Psoas muscle (tissue), 8 donors: ENCODE data around the gene ACSL1. TPM values are rescaled to one million over a fixed set of nuclear protein-coding genes. Genes with fewer than 3 reads are reported as not detected.

Experiments
- ATAC-seq, 4 donors: fragments of 200-7000 bp; cut with Tn5 transposase; one replicate each; pipeline ENCODE4 v1.9.1; 2020; ENCODE audit warnings: moderate library complexity in 3 of 4, mild to moderate bottlenecking in 2 of 4
- DNase-seq, 2 donors: peaks; one replicate each; pipeline ENCODE4 v3.0.0-alpha.2; 2020
- H3K27ac ChIP-seq: fragments of 200-600 bp; one replicate; pipeline ENCODE4 v1.8.0; 2022
- H3K27me3 ChIP-seq, 3 donors: fragments of 200-600 bp in 1 of 3; one replicate each; pipeline versions ENCODE4 v1.6.1 to v1.8.0; 2013 to 2022; ENCODE audit warnings: low read length in 2 of 3, mild to moderate bottlenecking in 2 of 3, moderate library complexity in 1 of 3; ENCODE audit not compliant: insufficient read depth in 3 of 3
- H3K36me3 ChIP-seq, 2 donors: fragments of 200-600 bp in 1 of 2; one replicate each; pipeline versions ENCODE4 v1.6.1 to v1.8.0; 2013 to 2022; ENCODE audit warnings: low read depth in 1 of 2, mild to moderate bottlenecking in 1 of 2, moderate library complexity in 1 of 2; ENCODE audit not compliant: insufficient read depth in 1 of 2
- H3K4me1 ChIP-seq: fragments of 200-600 bp; one replicate; pipeline ENCODE4 v1.8.0; 2022
- H3K4me3 ChIP-seq: fragments of 200-600 bp; one replicate; pipeline ENCODE4 v1.8.0; 2022; ENCODE audit warnings: mild to moderate bottlenecking
- H3K9me3 ChIP-seq: fragments of 200-600 bp; one replicate; pipeline ENCODE4 v1.8.0; 2022
- WGBS, 3 donors: extraction: QIAGEN DNeasy Blood & Tissue Kit; methylation state at CpG; one replicate each; pipeline versions ENCODE4 v1.1.6 to v1.1.7; 2013; 5-methylcytosine and 5-hydroxymethylcytosine counted together
- intact Hi-C, 2 donors: fragments of 100-400 bp; cut with DNase I; formaldehyde crosslinking; loops; one replicate each; pipeline versions ENCODE4 v1.11.0 to v1.14.2; 2022
- polyA plus RNA-seq, 3 donors: library from polyadenylated mRNA; stranded (reverse); fragments of 200-250 nt; gene quantifications; one replicate each; pipeline ENCODE4 v1.2.3, GENCODE V29; 2013
- total RNA-seq, 4 donors: library from RNA; stranded (reverse); fragmentation: NEBNext Ultra II Directional in 2 of 4; extraction: Animal tissue kit (Norgen Biotek cat#: 25700) in 2 of 4; gene quantifications; one replicate each; pipeline versions ENCODE4 v1.2.1 to v1.2.4, GENCODE V29; 2021 to 2023
- TF ChIP-seq, protein P1 (sequence below): fragments of 200-600 bp; IDR thresholded peaks from one replicate; pipeline ENCODE4 v1.8.0; 2022; ENCODE audit warnings: antibody characterized with exemption
- donor health status: healthy with polysubstance abuse.
- donor health status: DM: no; HTN: no; CAD: no; lungs with moderate emphysema.
- donor health status: Bipolar disorder and iron deficiency.
- donor health status: healthy.
- donor health status: DM: yes; HTN: yes; CAD: no.
- donor health status: DM: no; HTN: no; CAD: no.
- donor health status: DM: no; HTN: no; CAD: no.
- donor health status: DM: yes; HTN: yes; CAD: no.

The ACSL1 gene
- total and polyA plus RNA-seq, 7 donors = 257 to 1,392 (median 781) TPM

DNA sequence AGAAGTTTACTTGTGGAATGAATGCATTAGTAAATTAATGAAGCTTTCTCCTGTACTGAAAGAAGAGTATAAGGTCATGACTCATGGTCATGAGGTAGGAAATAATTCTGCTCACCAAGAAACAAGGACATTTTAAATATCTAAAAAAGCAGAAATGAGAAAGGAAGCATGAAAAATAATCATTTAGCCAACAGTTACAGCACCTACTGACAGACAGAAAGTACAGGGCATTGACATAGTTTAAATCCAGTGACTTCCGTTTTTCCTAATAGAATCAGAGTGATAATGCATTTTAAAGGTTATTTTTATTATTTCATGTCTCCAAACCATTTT lies 30.5 kb upstream of the ACSL1 start:
- TF ChIP-seq, protein P1, sequence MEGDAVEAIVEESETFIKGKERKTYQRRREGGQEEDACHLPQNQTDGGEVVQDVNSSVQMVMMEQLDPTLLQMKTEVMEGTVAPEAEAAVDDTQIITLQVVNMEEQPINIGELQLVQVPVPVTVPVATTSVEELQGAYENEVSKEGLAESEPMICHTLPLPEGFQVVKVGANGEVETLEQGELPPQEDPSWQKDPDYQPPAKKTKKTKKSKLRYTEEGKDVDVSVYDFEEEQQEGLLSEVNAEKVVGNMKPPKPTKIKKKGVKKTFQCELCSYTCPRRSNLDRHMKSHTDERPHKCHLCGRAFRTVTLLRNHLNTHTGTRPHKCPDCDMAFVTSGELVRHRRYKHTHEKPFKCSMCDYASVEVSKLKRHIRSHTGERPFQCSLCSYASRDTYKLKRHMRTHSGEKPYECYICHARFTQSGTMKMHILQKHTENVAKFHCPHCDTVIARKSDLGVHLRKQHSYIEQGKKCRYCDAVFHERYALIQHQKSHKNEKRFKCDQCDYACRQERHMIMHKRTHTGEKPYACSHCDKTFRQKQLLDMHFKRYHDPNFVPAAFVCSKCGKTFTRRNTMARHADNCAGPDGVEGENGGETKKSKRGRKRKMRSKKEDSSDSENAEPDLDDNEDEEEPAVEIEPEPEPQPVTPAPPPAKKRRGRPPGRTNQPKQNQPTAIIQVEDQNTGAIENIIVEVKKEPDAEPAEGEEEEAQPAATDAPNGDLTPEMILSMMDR = no peak
- intact Hi-C loops = no loop called here
- ATAC-seq = no peak
- H3K9me3 ChIP-seq = no peaks in the 10 kb centered on the region
- H3K36me3 ChIP-seq = no peaks in the 10 kb centered on the region
- 67 to 93% (median 68%) methylated on average over 1 of the region's 1 CpG for WGBS, 3 donors
- H3K4me3 ChIP-seq = no peak overlapping the region
- no peak for DNase-seq
- H3K27ac ChIP-seq = no peak overlapping the region
- no peaks in the 10 kb centered on the region for H3K4me1 ChIP-seq
- H3K27me3 ChIP-seq = no peaks in the 10 kb centered on the region

DNA sequence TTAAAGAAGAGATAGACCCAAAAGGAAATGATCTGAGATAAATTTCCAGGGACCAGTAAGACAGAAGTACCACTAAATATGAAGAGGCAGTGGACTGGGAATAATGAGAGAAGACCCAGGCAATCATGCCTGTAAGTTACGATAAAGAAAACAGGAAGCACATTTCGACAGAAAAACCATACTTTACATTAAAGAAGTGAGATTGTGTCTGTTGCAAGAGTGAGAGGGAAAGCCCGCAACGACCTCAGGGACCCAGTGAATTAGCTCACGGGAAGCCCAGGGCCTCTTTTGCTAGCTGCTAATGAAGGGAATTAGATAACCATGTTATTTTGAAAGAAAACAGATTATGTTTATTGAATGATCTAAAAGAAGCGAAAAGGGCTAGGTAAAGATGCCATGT lies 28.9 kb upstream of the ACSL1 start:
- Histone ChIP-seq H3K27me3 (no peaks in the 10 kb centered on the region), H3K36me3 (no peaks in the 10 kb centered on the region), H3K4me1 (no peaks in the 10 kb centered on the region), H3K27ac (no peak overlapping the region), H3K4me3 (no peak overlapping the region), H3K9me3 (no peaks in the 10 kb centered on the region)
- DNase-seq = no peak
- 57 to 67% (median 63%) methylated on average over 6 of the region's 6 CpGs for WGBS, 3 donors
- TF ChIP-seq, protein P1 = no peak
- intact Hi-C loops = no loop called here
- ATAC-seq = no peak

DNA sequence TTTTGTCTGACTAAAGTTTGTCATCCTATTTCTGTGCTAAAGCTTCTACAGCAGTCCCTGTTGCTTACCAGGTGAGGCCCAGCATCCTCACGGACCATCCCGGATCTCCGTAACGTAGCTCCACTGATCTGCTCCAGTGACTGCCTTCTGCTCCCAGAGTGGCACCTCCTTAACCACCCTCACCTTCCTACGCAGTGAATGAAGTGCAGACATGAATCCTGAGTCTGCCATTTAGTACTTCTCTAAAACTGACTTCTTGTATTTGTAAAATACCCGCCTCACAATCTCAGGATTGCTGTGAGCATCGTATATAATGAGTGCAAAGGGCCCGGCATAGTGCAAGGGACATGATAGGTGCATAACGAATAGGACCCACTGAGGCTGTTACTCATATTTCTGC lies 27.7 kb upstream of the ACSL1 start:
- H3K27ac ChIP-seq = no peak overlapping the region
- TF ChIP-seq, protein P1 = no peak
- H3K9me3 ChIP-seq = no peaks in the 10 kb centered on the region
- DNase-seq (no peak), ATAC-seq (no peak)
- H3K27me3 ChIP-seq = no peaks in the 10 kb centered on the region
- 93 to 95% (median 94%) methylated on average over 9 of the region's 9 CpGs for WGBS, 3 donors
- H3K4me3 ChIP-seq = no peak overlapping the region
- intact Hi-C loops = no loop called here
- no peaks in the 10 kb centered on the region for H3K4me1 ChIP-seq
- H3K36me3 ChIP-seq = no peaks in the 10 kb centered on the region

DNA sequence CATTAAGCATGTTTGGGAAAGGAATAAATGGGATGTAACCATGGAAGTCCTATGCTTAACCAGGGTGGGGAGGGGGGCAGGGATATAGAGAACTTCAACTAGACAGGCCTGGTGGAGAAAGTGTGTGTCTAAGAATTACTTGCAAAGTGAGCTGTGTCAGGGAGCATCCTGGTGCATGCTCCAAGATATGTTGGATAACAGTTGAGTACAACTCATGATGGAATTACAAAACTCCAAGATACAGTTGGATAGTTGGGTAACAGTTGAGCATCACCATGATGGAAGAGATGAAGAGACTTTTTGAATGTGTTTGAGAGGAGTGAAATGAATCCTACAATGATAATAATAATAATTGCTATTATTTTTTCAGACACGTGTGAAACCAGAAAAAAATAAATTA lies 26.1 kb upstream of the ACSL1 start:
- no peak for ATAC-seq
- 0 to 41% (median 0%) methylated on average over 1 of the region's 1 CpG for WGBS, 3 donors
- intact Hi-C loops = no loop called here
- no peak for DNase-seq
- H3K27me3 ChIP-seq = no peaks in the 10 kb centered on the region
- no peak overlapping the region for H3K4me3 ChIP-seq
- H3K27ac ChIP-seq = no peak overlapping the region
- H3K4me1 ChIP-seq = no peaks in the 10 kb centered on the region
- TF ChIP-seq, protein P1 = no peak
- H3K9me3 ChIP-seq = no peaks in the 10 kb centered on the region
- no peaks in the 10 kb centered on the region for H3K36me3 ChIP-seq

DNA sequence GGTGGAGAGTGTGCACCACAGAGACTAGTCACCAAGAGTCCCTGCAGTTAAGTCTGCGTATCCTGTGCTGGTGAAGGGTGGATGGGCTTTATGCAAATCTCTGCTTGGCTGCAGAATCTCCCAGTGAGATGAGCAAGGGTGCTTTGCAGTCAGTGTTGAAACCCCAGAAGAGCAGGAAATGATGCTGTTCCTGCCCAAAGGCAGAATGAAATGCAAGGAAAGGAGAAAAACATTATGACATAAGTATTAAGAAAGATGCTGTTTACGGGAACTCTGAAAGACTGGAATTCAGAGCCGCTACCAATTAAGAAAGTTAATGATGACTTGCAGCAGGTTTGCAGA lies 25.4 kb upstream of the ACSL1 start:
- Histone ChIP-seq H3K9me3 (no peaks in the 10 kb centered on the region), H3K27ac (no peak overlapping the region), H3K4me1 (no peaks in the 10 kb centered on the region), H3K27me3 (no peaks in the 10 kb centered on the region), H3K36me3 (no peaks in the 10 kb centered on the region), H3K4me3 (no peak overlapping the region)
- ATAC-seq (no peak), DNase-seq (no peak)
- 67 to 76% (median 67%) methylated on average over 3 of the region's 3 CpGs for WGBS, 3 donors
- TF ChIP-seq, protein P1 = no peak
- intact Hi-C loops = no loop called here
